Neural cell (in vitro differentiated cells): ENCODE data around the gene AFF1.

Experiments
- EP300 ChIP-seq: fragments of 450-650 bp; conservative IDR thresholded peaks from 2 replicates; pipeline ENCODE4 v1.6.1; 2014; ENCODE audit warnings: antibody characterized with exemption, mild to moderate bottlenecking, moderate library complexity; ENCODE audit not compliant: poor library complexity, severe bottlenecking
- POLR2AphosphoS5 ChIP-seq: IDR thresholded peaks from 2 replicates; pipeline ENCODE4 v1.6.1; 2012
- RAD21 ChIP-seq: fragments of 450-650 bp; conservative IDR thresholded peaks from 2 replicates; pipeline ENCODE4 v1.6.1; 2014; ENCODE audit warnings: antibody characterized with exemption, mild to moderate bottlenecking, moderate library complexity
- TAF1 ChIP-seq: IDR thresholded peaks from 2 replicates; pipeline ENCODE4 v1.6.1; 2012; ENCODE audit warnings: low read depth
- TF ChIP-seq, protein P1 (sequence below): IDR thresholded peaks from 2 replicates; pipeline ENCODE4 v1.6.1; 2012; ENCODE audit warnings: borderline replicate concordance
- TF ChIP-seq, protein P2 (sequence below): fragments of 450-650 bp; IDR thresholded peaks from 2 replicates; pipeline ENCODE4 v1.5.1; 2014; ENCODE audit warnings: antibody characterized with exemption, mild to moderate bottlenecking, moderate library complexity; ENCODE audit not compliant: poor library complexity, severe bottlenecking

DNA sequence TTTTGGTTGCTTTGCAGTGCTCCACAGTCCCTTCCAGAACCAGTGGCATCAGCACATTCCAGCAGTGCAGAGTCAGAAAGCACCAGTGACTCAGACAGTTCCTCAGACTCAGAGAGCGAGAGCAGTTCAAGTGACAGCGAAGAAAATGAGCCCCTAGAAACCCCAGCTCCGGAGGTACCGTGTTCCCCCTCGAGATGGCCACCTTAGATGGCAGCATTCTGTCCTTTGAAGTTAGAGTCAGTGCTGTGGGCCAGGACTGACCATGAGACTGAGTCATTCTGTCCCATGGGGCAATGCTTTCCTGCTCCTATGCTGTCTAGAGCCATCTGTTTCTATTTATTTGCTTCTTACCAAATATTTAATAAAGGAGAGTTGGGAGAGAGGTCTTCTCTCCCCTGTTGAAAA, 173.3 kb downstream of the AFF1 start:
- TF ChIP-seq POLR2AphosphoS5 (no peak), EP300 (no peak), TAF1 (no peak), RAD21 (no peak)
- TF ChIP-seq, protein P1, sequence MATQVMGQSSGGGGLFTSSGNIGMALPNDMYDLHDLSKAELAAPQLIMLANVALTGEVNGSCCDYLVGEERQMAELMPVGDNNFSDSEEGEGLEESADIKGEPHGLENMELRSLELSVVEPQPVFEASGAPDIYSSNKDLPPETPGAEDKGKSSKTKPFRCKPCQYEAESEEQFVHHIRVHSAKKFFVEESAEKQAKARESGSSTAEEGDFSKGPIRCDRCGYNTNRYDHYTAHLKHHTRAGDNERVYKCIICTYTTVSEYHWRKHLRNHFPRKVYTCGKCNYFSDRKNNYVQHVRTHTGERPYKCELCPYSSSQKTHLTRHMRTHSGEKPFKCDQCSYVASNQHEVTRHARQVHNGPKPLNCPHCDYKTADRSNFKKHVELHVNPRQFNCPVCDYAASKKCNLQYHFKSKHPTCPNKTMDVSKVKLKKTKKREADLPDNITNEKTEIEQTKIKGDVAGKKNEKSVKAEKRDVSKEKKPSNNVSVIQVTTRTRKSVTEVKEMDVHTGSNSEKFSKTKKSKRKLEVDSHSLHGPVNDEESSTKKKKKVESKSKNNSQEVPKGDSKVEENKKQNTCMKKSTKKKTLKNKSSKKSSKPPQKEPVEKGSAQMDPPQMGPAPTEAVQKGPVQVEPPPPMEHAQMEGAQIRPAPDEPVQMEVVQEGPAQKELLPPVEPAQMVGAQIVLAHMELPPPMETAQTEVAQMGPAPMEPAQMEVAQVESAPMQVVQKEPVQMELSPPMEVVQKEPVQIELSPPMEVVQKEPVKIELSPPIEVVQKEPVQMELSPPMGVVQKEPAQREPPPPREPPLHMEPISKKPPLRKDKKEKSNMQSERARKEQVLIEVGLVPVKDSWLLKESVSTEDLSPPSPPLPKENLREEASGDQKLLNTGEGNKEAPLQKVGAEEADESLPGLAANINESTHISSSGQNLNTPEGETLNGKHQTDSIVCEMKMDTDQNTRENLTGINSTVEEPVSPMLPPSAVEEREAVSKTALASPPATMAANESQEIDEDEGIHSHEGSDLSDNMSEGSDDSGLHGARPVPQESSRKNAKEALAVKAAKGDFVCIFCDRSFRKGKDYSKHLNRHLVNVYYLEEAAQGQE: no peak
- TF ChIP-seq, protein P2, sequence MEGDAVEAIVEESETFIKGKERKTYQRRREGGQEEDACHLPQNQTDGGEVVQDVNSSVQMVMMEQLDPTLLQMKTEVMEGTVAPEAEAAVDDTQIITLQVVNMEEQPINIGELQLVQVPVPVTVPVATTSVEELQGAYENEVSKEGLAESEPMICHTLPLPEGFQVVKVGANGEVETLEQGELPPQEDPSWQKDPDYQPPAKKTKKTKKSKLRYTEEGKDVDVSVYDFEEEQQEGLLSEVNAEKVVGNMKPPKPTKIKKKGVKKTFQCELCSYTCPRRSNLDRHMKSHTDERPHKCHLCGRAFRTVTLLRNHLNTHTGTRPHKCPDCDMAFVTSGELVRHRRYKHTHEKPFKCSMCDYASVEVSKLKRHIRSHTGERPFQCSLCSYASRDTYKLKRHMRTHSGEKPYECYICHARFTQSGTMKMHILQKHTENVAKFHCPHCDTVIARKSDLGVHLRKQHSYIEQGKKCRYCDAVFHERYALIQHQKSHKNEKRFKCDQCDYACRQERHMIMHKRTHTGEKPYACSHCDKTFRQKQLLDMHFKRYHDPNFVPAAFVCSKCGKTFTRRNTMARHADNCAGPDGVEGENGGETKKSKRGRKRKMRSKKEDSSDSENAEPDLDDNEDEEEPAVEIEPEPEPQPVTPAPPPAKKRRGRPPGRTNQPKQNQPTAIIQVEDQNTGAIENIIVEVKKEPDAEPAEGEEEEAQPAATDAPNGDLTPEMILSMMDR: no peak
